AG10803 (cell line): Measurements from ENCODE around the gene NCLN.
A peak's percentile ranks its signal among the peaks of the same experiment; 100 is the strongest.

Experiments
- DNase-seq: peaks from one replicate; pipeline ENCODE4 v3.0.0; 2010; ENCODE audit warnings: low read depth
- H3K4me3 ChIP-seq: 2 replicates; pipeline ENCODE4 v1.5.1; 2011; ENCODE audit warnings: mild to moderate bottlenecking, low read length, control low read depth
- TF ChIP-seq, protein P1 (sequence below): conservative IDR thresholded peaks from 2 replicates; pipeline ENCODE4 v1.5.1; 2011; ENCODE audit warnings: mild to moderate bottlenecking, low read length, control low read depth, inconsistent platforms

The NCLN gene, protein sequence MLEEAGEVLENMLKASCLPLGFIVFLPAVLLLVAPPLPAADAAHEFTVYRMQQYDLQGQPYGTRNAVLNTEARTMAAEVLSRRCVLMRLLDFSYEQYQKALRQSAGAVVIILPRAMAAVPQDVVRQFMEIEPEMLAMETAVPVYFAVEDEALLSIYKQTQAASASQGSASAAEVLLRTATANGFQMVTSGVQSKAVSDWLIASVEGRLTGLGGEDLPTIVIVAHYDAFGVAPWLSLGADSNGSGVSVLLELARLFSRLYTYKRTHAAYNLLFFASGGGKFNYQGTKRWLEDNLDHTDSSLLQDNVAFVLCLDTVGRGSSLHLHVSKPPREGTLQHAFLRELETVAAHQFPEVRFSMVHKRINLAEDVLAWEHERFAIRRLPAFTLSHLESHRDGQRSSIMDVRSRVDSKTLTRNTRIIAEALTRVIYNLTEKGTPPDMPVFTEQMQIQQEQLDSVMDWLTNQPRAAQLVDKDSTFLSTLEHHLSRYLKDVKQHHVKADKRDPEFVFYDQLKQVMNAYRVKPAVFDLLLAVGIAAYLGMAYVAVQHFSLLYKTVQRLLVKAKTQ

DNA sequence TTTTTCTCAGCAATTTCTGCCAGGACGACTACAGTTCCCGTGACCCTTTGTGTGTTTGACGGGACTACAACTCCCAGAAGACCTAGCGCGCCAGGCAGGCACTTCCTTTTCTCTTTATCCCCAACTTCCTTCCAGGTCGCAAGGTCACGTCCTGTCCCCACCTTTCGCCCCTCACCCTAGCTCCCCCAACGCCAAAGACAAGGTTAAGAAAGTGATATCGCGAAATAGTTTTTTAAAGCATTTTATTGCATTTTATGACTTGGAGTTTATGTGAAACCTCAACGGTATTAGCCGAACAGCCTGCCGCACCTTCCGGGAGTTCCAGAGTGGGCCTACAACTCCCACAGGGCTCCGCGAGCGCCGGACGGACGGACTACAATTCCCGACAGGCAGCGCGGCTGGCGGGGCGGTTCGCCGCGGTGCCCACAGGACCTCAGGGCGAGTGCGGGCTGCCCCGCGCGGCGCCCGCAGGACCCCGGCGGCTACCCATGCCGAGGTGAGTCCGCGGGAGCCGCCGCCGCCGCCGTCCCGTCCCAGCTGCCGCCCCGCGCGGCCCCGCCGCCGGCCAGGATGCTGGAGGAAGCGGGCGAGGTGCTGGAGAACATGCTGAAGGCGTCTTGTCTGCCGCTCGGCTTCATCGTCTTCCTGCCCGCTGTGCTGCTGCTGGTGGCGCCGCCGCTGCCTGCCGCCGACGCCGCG, at the start of gene NCLN:
Gene NCLN, plus strand, starts transcription at position 470 of the 699 bp plus-strand sequence. Its CDS starts 101 bp downstream, at position 571.
- TF ChIP-seq, protein P1, sequence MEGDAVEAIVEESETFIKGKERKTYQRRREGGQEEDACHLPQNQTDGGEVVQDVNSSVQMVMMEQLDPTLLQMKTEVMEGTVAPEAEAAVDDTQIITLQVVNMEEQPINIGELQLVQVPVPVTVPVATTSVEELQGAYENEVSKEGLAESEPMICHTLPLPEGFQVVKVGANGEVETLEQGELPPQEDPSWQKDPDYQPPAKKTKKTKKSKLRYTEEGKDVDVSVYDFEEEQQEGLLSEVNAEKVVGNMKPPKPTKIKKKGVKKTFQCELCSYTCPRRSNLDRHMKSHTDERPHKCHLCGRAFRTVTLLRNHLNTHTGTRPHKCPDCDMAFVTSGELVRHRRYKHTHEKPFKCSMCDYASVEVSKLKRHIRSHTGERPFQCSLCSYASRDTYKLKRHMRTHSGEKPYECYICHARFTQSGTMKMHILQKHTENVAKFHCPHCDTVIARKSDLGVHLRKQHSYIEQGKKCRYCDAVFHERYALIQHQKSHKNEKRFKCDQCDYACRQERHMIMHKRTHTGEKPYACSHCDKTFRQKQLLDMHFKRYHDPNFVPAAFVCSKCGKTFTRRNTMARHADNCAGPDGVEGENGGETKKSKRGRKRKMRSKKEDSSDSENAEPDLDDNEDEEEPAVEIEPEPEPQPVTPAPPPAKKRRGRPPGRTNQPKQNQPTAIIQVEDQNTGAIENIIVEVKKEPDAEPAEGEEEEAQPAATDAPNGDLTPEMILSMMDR = no peak
- DNase-seq = peak; percentile 92
- peak within 1 kb of the TSS; percentile 76 for H3K4me3 ChIP-seq

DNA sequence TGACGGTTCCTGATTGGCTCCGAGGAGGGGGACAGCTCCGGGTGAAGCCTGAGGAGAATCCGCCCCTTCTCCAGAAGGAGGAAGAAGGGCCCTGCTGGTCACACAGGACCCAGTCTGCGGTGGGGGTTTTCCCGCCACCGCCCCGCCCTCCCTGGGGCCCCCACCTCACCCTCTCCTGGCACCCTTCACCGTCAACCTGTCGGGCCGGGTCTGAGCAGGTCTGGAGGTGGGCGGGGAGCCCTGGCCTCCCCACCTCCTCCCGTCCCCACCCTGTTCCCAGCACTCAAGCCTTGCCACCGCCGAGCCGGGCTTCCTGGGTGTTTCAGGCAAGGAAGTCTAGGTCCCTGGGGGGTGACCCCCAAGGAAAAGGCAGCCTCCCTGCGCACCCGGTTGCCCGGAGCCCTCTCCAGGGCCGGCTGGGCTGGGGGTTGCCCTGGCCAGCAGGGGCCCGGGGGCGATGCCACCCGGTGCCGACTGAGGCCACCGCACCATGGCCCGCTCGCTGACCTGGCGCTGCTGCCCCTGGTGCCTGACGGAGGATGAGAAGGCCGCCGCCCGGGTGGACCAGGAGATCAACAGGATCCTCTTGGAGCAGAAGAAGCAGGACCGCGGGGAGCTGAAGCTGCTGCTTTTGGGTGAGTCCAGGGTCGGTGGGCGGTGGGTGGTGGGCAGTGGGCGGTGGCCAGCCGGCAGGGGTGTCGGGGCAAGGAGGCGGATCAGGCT, 49.6 kb upstream of the NCLN start, which contains the start of gene GNA15:
Gene GNA15, plus strand, starts transcription at position 73 of the 723 bp plus-strand sequence. Its CDS starts 418 bp downstream, at position 491.
- H3K4me3 ChIP-seq = no peak within 1 kb of the TSS
- DNase-seq = no peak

DNA sequence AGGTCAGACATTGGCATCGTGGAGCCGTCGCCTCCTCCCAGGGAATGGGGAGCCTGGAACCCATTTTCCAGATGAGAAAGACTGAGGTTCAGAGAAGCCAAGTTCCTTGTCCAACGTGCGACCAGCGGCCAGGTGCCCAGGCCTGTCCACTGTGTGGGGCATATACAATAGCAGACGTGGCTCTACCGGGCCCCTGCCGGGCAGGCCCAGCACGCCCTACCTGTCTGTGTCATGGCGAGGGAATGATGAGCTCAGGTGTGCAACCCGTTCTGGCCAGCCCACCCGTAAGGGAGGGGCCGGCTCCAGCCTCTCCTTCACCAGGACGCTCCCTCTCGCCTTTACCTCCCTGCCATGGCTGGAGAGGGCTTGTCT, 49.1 kb upstream of the NCLN start:
- DNase-seq = no peak
- TF ChIP-seq, protein P1 = no peak
- no peak overlapping the region for H3K4me3 ChIP-seq

More for the DNA sequence above, 49.6 kb upstream of the NCLN start, which contains the start of gene GNA15:
- TF ChIP-seq, protein P1 = no peak

DNA sequence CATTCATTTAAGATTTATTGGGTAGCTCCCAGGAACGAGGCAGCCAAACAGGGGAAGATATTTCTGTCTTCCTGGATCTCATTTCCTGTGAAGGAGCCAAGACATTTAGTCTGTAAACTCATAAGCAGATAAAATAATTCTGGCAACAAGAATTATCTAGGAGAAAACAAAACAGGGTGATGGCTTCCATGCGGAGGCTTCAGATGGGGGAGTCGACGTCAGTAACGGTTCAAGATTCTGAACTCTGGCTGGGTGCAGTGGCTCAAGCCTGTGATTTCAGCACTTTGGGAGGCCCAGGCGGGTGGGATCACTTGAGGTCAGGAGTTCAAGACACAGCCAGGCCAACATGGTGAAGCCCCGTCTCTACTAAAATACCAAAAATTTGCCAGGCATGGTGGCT, 48.6 kb upstream of the NCLN start:
- no peak overlapping the region for H3K4me3 ChIP-seq
- DNase-seq = no peak
- TF ChIP-seq, protein P1 = no peak

DNA sequence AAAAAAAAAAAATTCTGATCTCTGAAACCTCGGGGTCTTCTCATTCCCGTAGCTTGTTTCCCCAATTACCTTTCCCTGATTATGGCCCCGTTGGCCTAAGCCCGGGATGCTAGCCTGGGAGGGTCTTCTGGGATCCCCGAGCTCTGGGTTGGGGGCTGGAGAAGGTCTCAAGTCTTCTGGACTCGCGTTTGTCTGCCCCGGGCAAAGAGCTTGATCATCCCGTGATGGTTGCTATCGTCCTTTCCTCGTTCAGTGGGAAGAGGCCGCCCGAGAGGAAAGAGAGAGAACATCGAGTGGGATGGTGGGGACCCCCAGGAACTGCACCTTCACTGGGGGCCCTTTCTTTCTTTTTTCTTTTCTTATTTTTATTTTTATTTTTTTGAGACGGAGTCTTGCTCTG, 47.5 kb upstream of the NCLN start:
- no peak for DNase-seq
- H3K4me3 ChIP-seq = no peak overlapping the region
- TF ChIP-seq, protein P1 = no peak

DNA sequence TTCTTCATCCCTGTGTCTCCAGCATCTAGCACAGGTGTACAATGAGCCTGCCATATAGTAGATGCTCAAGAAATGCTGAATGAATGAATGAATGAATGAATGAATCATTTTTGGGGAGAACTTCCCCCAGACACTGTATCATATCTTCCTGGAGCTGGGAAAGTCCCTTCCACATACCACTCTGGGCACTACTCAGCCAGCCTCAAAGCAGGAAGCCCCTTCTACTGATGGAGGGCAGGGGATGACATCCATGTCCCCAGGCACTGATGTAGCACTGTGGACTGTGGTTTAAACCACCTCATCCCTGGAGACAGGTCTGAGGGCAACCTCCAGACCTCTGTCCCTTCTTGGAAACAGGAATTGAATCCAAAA, 45.1 kb upstream of the NCLN start:
- no peak for DNase-seq
- no peak overlapping the region for H3K4me3 ChIP-seq
- TF ChIP-seq, protein P1 = no peak
